GM21526 (cell line): ENCODE results near the gene ATN1.
"Not testable (repeated sequence)": the region's sequence is repeated elsewhere in the genome, so short reads cannot be mapped to it uniquely, and the experiment has no call there.

Experiments used
- ATAC-seq: cut with Tn5 transposase; IDR thresholded peaks from one replicate; pipeline ENCODE4 v1.9.1; 2021; ENCODE audit warnings: moderate library complexity; ENCODE audit not compliant: unreplicated experiment, low FRiP score

Gene ATN1

GRCh38 chr12:6902448-6902847 lies 25.3 kb upstream of the ATN1 start:
- no peak for ATAC-seq

GRCh38 chr12:6903722-6904121 lies 24.0 kb upstream of the ATN1 start:
- ATAC-seq: no peak

- peak; percentile 84 for ATAC-seq
Measured at GRCh38 chr12:6904280-6905276, 23.2 kb upstream of the ATN1 start, which contains the start of gene LRRC23. Gene LRRC23 (plus strand): TSS chr12:6904822. CDS start chr12:6905634, 812 bp downstream.

- no peak for ATAC-seq
Measured at GRCh38 chr12:6905414-6906040, 22.2 kb upstream of the ATN1 start.

- ATAC-seq: not testable (repeated sequence)
Measured at GRCh38 chr12:6908141-6908540, 19.6 kb upstream of the ATN1 start.

- no peak for ATAC-seq
Measured at GRCh38 chr12:6909421-6910145, 18.2 kb upstream of the ATN1 start.

- no peak for ATAC-seq
Measured at GRCh38 chr12:6912164-6912935, 15.4 kb upstream of the ATN1 start.

GRCh38 chr12:6914246-6914946 lies 13.4 kb upstream of the ATN1 start, which contains the start of gene ENO2:
Gene ENO2 (plus strand): TSS chr12:6914580. CDS start chr12:6915833, 1,253 bp downstream.
- no peak for ATAC-seq

- no peak for ATAC-seq
Measured at GRCh38 chr12:6914947-6915788, 12.6 kb upstream of the ATN1 start.

- no peak for ATAC-seq
Measured at GRCh38 chr12:6915789-6916285, 11.9 kb upstream of the ATN1 start.

GRCh38 chr12:6916426-6917200 lies 11.1 kb upstream of the ATN1 start:
- ATAC-seq: no peak

GRCh38 chr12:6917491-6918231 lies 10.1 kb upstream of the ATN1 start:
- no peak for ATAC-seq

GRCh38 chr12:6919588-6919987 lies 8.2 kb upstream of the ATN1 start:
- ATAC-seq: no peak

GRCh38 chr12:6921539-6921938 lies 6.2 kb upstream of the ATN1 start:
- ATAC-seq: no peak

GRCh38 chr12:6921996-6922946 lies 5.5 kb upstream of the ATN1 start:
- no peak for ATAC-seq
